Keratinocyte (primary cell): ENCODE results near the gene SPTBN5. TPM values are rescaled to one million over a fixed set of nuclear protein-coding genes. Genes with fewer than 3 reads are reported as not detected.

Source experiments
- DNase-seq: peaks from one replicate; pipeline ENCODE4 v3.0.0-alpha.2; 2011; ENCODE audit warnings: low read depth, missing footprints, low spot score
- FAIRE-seq: peaks from 2 replicates; lab custom pipeline; 2011; peaks lifted over from hg19 to GRCh38; lab: Jason Lieb, UNC
- H2AFZ ChIP-seq: 2 replicates; pipeline ENCODE4 v1.6.0; 2012; ENCODE audit warnings: low read length, control low read depth, inconsistent platforms; ENCODE audit not compliant: control insufficient read depth
- H3K27ac ChIP-seq: 2 replicates; pipeline ENCODE4 v1.5.1; 2011; ENCODE audit warnings: low read length; ENCODE audit not compliant: control insufficient read depth, insufficient read depth
- H3K27me3 ChIP-seq: 3 replicates; pipeline ENCODE4 v1.6.0; 2011; ENCODE audit warnings: low read length; ENCODE audit not compliant: control insufficient read depth, insufficient read depth; ENCODE audit errors: extremely low read depth
- H3K36me3 ChIP-seq, 2 experiments: 2 replicates in 1 of 2; 3 replicates in 1 of 2; pipeline ENCODE4 v1.5.1; 2011; ENCODE audit warnings: low read length in 2 of 2, mild to moderate bottlenecking in 1 of 2; ENCODE audit not compliant: control insufficient read depth in 2 of 2, insufficient read depth in 2 of 2; ENCODE audit errors: extremely low read depth in 1 of 2
- H3K4me1 ChIP-seq: 3 replicates; pipeline ENCODE4 v1.5.1; 2011; ENCODE audit warnings: low read length; ENCODE audit not compliant: control insufficient read depth, insufficient read depth; ENCODE audit errors: extremely low read depth
- H3K4me2 ChIP-seq: 3 replicates; pipeline ENCODE4 v1.6.0; 2011; ENCODE audit warnings: low read depth, low read length; ENCODE audit not compliant: control insufficient read depth, insufficient read depth; ENCODE audit errors: extremely low read depth
- H3K4me3 ChIP-seq, 3 experiments: fragments of 200-600 bp in 1 of 3; sonication (generic) in 1 of 3; 2 replicates in 2 of 3; 3 replicates in 1 of 3; pipeline ENCODE4 v1.5.1; 2011 to 2016; ENCODE audit warnings: low read length in 3 of 3, mild to moderate bottlenecking in 3 of 3, control low read depth in 2 of 3, inconsistent platforms in 1 of 3, low read depth in 1 of 3, mixed read lengths in 1 of 3, mixed run types in 1 of 3, moderate library complexity in 1 of 3; ENCODE audit not compliant: control insufficient read depth in 2 of 3, insufficient read depth in 2 of 3; ENCODE audit errors: extremely low read depth in 1 of 3
- H3K79me2 ChIP-seq: 2 replicates; pipeline ENCODE4 v1.6.0; 2012; ENCODE audit warnings: low read length; ENCODE audit not compliant: control insufficient read depth, insufficient read depth
- H3K9ac ChIP-seq: 3 replicates; pipeline ENCODE4 v1.6.0; 2011; ENCODE audit warnings: low read length; ENCODE audit not compliant: control insufficient read depth, insufficient read depth; ENCODE audit errors: extremely low read depth
- H3K9me1 ChIP-seq: 3 replicates; pipeline ENCODE4 v1.6.0; 2011; ENCODE audit warnings: low read length; ENCODE audit not compliant: control insufficient read depth, insufficient read depth; ENCODE audit errors: extremely low read depth
- H3K9me3 ChIP-seq: 2 replicates; pipeline ENCODE4 v1.5.1; 2012; ENCODE audit warnings: low read depth, low read length; ENCODE audit not compliant: control insufficient read depth
- H4K20me1 ChIP-seq: 3 replicates; pipeline ENCODE4 v1.6.0; 2011; ENCODE audit warnings: low read length; ENCODE audit not compliant: control insufficient read depth, insufficient read depth; ENCODE audit errors: extremely low read depth
- CTCF ChIP-seq, 3 experiments: IDR thresholded peaks in 1 of 3; conservative IDR thresholded peaks in 1 of 3; optimal IDR thresholded peaks in 1 of 3; 2 replicates in 2 of 3; 3 replicates in 1 of 3; pipeline versions ENCODE3 to v1.5.1; 2011; ENCODE audit warnings: low read length in 3 of 3, mild to moderate bottlenecking in 3 of 3, moderate library complexity in 2 of 3, control low read depth in 1 of 3, inconsistent platforms in 1 of 3; ENCODE audit not compliant: insufficient read depth in 2 of 3; ENCODE audit errors: extremely low read depth in 1 of 3
- EZH2 ChIP-seq: IDR thresholded peaks from one replicate; pipeline ENCODE4 v1.6.1; 2012; ENCODE audit warnings: inconsistent platforms, mild to moderate bottlenecking, low read length, moderate library complexity
- dilution Hi-C: fragments of 300-500 bp; cut with MboI; formaldehyde crosslinking; loops from one replicate; pipeline ENCODE4 v1.7.0; 2020; ENCODE audit warnings: low sequenced_read_pairs; ENCODE audit not compliant: extremely low pct_ligation_motif_present
- polyA plus RNA-seq, 5 experiments: library from polyadenylated mRNA; depleted of rRNA in 3 of 5; stranded (reverse) in 3 of 5; stranded (forward) in 1 of 5; unstranded in 1 of 5; fragments of >200 nt; gene quantifications; 1 replicate in 1 of 5; 2 replicates in 3 of 5; 3 replicates in 1 of 5; pipeline versions ENCODE4 v1.2.1 to v1.2.3, GENCODE V29; 2011 to 2012; ENCODE audit warnings: missing spikeins in 2 of 5, low read depth in 1 of 5, low replicate concordance in 1 of 5

SPTBN5 gene
- polyA plus RNA-seq, 1 donor (not counting 4 experiments of a cell fraction or from before 2014, with no cell fraction given) = 0.66 TPM

- dilution Hi-C loops = no loop called here
- Histone ChIP-seq H2AFZ (no peak overlapping the region), H3K4me1 (peaks cover 41% of the 10 kb centered on the region), H3K4me2 (no peak overlapping the region), H3K79me2 (peaks cover 6% of the 10 kb centered on the region), H3K9ac (peak overlapping the region; percentile 67), H3K9me3 (no peaks in the 10 kb centered on the region), H3K4me3 (no peak overlapping the region), H4K20me1 (peaks cover 4% of the 10 kb centered on the region), H3K27ac (peak overlapping the region; percentile 83), H3K27me3 (no peaks in the 10 kb centered on the region), H3K9me1 (no peaks in the 10 kb centered on the region), H3K36me3 (peaks cover 35 to 52% of the 10 kb centered on the region in 2 experiments)
- no peak for DNase-seq
- TF ChIP-seq EZH2 = no peak
- no peak for TF ChIP-seq CTCF (optimal IDR thresholded peaks at IDR 0.05 in 1 of 3, IDR thresholded peaks at IDR 0.05 in 1 of 3, conservative IDR thresholded peaks at IDR 0.05 in 1 of 3; ENCODE audit: extremely low read depth in 1 of 3, insufficient read depth in 2 of 3, low read length in 3 of 3)
- FAIRE-seq = peak; percentile 82
These were observed 68.0 kb downstream of the SPTBN5 start for GRCh38 chr15:41825572-41826535.

GRCh38 chr15:41825145-41825544, 68.7 kb downstream of the SPTBN5 start:
- Histone ChIP-seq H3K27me3 (no peaks in the 10 kb centered on the region), H4K20me1 (peaks cover 4% of the 10 kb centered on the region), H3K4me3 (no peak overlapping the region), H3K79me2 (peaks cover 6% of the 10 kb centered on the region), H3K36me3 (peaks cover 38 to 56% of the 10 kb centered on the region in 2 experiments), H3K9me1 (no peaks in the 10 kb centered on the region), H3K4me1 (peaks cover 34% of the 10 kb centered on the region), H3K9ac (no peak overlapping the region), H3K4me2 (no peak overlapping the region), H3K27ac (no peak overlapping the region), H2AFZ (no peak overlapping the region), H3K9me3 (no peaks in the 10 kb centered on the region)
- dilution Hi-C loops = no loop called here
- FAIRE-seq (no peak), DNase-seq (no peak)
- TF ChIP-seq CTCF (optimal IDR thresholded peaks at IDR 0.05 in 1 of 3, IDR thresholded peaks at IDR 0.05 in 1 of 3, conservative IDR thresholded peaks at IDR 0.05 in 1 of 3; ENCODE audit: extremely low read depth in 1 of 3, insufficient read depth in 2 of 3, low read length in 3 of 3) = no peak
- TF ChIP-seq EZH2 = no peak
